ENCODE data around the gene LAP3. TPM values are rescaled to one million over a fixed set of nuclear protein-coding genes. Genes with fewer than 3 reads are reported as not detected.

The LAP3 gene
- total RNA-seq, 1 donor from 2014 or later: 48.9 TPM

DNA sequence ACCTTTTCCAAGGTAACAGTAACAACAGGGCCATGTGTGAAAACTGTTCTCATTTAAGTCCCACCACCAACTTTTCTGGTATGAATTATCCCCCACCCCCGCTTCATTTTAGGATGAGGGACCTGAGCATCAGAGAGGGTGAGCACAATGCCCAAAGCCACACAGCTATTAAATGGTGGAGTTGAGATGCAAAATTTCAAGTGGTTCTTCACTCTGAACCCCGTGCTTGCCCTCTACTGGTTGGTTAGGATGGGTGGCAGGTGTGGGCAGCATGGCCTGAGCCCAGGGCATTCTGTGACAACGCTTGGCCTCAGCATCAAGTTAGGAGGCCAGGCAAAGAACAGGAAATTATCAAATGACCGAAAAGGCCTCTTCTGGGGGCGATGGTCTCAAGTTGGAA is 70.9 kb downstream of the LAP3 start:
- H3K9me3 Mint-ChIP-seq: peaks cover 6% of the 10 kb centered on the region
- H3K36me3 Mint-ChIP-seq: peaks cover 3% of the 10 kb centered on the region
- DNase-seq (ENCODE audit: extremely low spot score, unreplicated experiment): no peak
- H3K27ac Mint-ChIP-seq: no peak overlapping the region
- no peaks in the 10 kb centered on the region for H3K27me3 Mint-ChIP-seq
- TF ChIP-seq, protein P1, sequence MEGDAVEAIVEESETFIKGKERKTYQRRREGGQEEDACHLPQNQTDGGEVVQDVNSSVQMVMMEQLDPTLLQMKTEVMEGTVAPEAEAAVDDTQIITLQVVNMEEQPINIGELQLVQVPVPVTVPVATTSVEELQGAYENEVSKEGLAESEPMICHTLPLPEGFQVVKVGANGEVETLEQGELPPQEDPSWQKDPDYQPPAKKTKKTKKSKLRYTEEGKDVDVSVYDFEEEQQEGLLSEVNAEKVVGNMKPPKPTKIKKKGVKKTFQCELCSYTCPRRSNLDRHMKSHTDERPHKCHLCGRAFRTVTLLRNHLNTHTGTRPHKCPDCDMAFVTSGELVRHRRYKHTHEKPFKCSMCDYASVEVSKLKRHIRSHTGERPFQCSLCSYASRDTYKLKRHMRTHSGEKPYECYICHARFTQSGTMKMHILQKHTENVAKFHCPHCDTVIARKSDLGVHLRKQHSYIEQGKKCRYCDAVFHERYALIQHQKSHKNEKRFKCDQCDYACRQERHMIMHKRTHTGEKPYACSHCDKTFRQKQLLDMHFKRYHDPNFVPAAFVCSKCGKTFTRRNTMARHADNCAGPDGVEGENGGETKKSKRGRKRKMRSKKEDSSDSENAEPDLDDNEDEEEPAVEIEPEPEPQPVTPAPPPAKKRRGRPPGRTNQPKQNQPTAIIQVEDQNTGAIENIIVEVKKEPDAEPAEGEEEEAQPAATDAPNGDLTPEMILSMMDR (conservative IDR thresholded peaks at IDR 0.05): no peak
- no peak overlapping the region for H3K4me3 Mint-ChIP-seq
- H3K4me1 Mint-ChIP-seq (ENCODE audit: unreplicated experiment): no peaks in the 10 kb centered on the region

- TF ChIP-seq, protein P1 (conservative IDR thresholded peaks at IDR 0.05): no peak
- Mint-ChIP-seq H3K9me3 (no peaks in the 10 kb centered on the region), H3K4me1 (ENCODE audit: unreplicated experiment) (no peaks in the 10 kb centered on the region), H3K27me3 (no peaks in the 10 kb centered on the region), H3K27ac (no peak overlapping the region), H3K4me3 (no peak overlapping the region), H3K36me3 (no peaks in the 10 kb centered on the region)
- no peak for DNase-seq (ENCODE audit: extremely low spot score, unreplicated experiment)
Observed at GRCh38 chr4:17650406-17650805, 73.4 kb downstream of the LAP3 start.

GRCh38 chr4:17654701-17655100 is 77.7 kb downstream of the LAP3 start:
- Mint-ChIP-seq H3K27me3 (peaks cover 2% of the 10 kb centered on the region), H3K36me3 (no peaks in the 10 kb centered on the region), H3K4me3 (no peak overlapping the region), H3K9me3 (no peaks in the 10 kb centered on the region), H3K4me1 (ENCODE audit: unreplicated experiment) (no peaks in the 10 kb centered on the region), H3K27ac (no peak overlapping the region)
- TF ChIP-seq, protein P1 (conservative IDR thresholded peaks at IDR 0.05): no peak
- DNase-seq (ENCODE audit: extremely low spot score, unreplicated experiment): no peak

GRCh38 chr4:17657090-17657489 is 80.1 kb downstream of the LAP3 start:
- H3K4me1 Mint-ChIP-seq (ENCODE audit: unreplicated experiment): no peaks in the 10 kb centered on the region

More at GRCh38 chr4:17657090-17657489, 80.1 kb downstream of the LAP3 start:
- H3K27ac Mint-ChIP-seq: no peak overlapping the region
- peaks cover 2% of the 10 kb centered on the region for H3K27me3 Mint-ChIP-seq
- H3K9me3 Mint-ChIP-seq: no peaks in the 10 kb centered on the region
- no peak overlapping the region for H3K4me3 Mint-ChIP-seq
- TF ChIP-seq, protein P1 (conservative IDR thresholded peaks at IDR 0.05): no peak
- DNase-seq (ENCODE audit: extremely low spot score, unreplicated experiment): no peak
- H3K36me3 Mint-ChIP-seq: no peaks in the 10 kb centered on the region

Other genes with a start within 250 kb of the LAP3 start
- 50.2 and 52.4 TPM in 2 replicates for gene QDPR, start 65.1 kb upstream of the LAP3 start, total RNA-seq (ENCODE audit: low replicate concordance)
- gene CLRN2, start 62.0 kb upstream of the LAP3 start, total RNA-seq (ENCODE audit: low replicate concordance): not detected in 2 replicates
- 79.3 and 92.5 TPM in 2 replicates for gene MED28, start 37.4 kb downstream of the LAP3 start, total RNA-seq (ENCODE audit: low replicate concordance)
- 0.12 TPM in 2 replicates for gene FAM184B, start 204.4 kb downstream of the LAP3 start, total RNA-seq (ENCODE audit: low replicate concordance)
- gene DCAF16, start 233.6 kb downstream of the LAP3 start, total RNA-seq (ENCODE audit: low replicate concordance): 58.2 and 63.7 TPM in 2 replicates
- gene NCAPG, start 233.8 kb downstream of the LAP3 start, total RNA-seq (ENCODE audit: low replicate concordance): 11.8 and 46.0 TPM in 2 replicates

Measured in type B pancreatic cell (in vitro differentiated cells).